NCI-H460 (cell line): ENCODE data around the gene CRYBB1. TPM values are rescaled to one million over a fixed set of nuclear protein-coding genes. Genes with fewer than 3 reads are reported as not detected.

Experiments used
- DNase-seq: peaks from one replicate; pipeline ENCODE4 v3.0.0-alpha.2; 2016; ENCODE audit warnings: low read depth; ENCODE audit errors: extremely low read depth
- total RNA-seq: library from RNA; depleted of rRNA; stranded (reverse); fragments of >200 nt; shearing (Covaris generic); gene quantifications from 2 replicates; pipeline ENCODE4 v1.2.3, GENCODE V29; 2014

Gene CRYBB1
- total RNA-seq, 1 experiment from 2014 or later: not detected

DNA sequence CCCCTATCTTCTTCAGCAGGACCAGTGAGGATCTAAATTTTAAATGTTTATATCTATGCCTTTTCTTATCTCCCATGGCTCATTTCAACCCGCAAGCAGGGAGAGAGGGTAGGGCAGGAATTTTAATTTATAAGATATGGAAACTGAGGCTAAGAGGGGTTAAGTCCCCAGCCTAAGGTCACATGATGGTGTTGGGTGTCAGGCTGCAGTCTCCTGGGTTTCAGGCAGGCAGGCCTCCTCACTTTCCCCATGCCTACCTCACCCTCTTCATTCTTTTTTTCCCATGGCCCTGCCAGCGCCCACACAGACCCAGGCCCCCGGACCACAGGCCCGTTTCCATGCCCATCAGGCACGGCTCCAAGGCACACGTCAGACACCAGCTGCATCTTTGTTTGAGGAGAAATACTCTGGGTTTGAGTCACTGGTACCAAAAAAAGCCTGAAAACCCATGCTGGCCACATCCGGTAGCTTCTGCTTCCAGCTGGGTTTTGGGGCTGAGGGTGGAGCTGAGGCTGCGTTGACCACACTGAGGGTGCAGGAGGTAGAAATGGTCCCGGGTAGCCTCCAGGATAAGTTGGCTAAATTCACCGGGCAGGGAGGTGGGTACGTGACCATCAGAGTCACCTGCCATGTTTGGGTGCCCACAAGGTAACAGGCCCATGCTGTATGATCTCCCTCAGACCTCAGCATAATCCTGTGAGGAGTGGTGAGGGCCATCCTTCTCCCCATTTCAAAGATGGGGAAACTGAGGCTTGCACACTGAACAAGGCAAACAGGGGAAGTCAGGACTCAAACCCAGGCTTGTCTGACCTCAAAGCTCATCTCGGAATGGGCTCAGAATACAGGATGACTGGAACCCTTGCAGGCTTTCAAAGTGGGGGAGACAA lies 7.5 kb downstream of the CRYBB1 start:
- no peak for DNase-seq

DNA sequence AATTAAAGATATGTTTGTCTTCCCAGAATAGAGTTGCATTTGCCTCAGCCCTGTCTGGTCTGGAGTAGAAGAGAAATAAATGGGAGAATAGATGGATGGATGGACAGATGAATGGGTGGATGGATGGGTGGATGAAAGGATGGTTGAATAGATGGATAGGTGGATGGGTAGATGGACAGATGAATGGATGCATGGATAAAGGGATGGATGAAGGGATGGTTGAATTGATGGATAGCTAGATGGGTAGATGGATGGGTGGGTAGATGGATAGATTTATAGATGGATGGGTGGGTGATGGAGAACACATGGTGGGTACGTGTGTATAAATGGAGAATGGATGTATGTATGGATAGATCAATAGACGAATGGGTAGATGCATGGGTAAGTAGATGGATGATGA lies 8.5 kb downstream of the CRYBB1 start:
- DNase-seq: no peak

DNA sequence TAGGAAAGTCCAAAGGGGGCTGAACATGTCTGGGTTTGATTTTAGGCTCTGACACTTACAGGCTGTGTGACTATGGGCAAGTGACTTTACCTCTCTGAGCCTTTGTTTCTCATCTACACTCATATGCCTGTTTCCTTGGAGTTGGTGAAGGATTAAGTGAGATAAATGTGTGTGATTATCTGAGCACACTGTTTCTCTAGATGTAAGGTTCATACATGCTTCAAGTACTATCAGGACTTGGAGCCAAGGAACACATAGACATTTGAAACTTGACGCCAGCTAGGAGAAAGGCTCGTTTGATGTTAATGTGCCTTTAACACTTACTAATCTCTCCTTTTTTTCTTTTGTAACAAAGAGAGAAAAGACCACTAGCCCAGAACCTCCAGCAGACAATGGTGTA lies 9.7 kb downstream of the CRYBB1 start:
- DNase-seq: no peak

DNA sequence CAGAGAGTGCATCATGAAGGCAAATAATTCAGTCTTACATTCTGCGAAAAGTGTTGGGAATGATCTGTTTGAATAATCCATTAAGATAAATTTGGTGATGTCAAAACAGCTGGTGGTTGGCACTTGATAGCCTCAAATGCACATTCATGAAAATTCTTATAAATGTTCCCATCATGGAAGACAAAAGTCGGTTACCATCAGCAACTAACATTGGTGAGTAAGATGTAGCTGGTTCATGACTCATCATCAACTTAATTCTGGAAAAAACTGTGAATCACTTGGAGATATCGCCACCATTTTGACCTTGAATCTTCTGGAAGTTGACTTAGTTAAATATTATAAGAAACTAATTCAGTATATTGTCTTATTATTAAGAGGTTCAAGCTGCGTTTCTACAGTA lies 11.2 kb downstream of the CRYBB1 start:
- no peak for DNase-seq

DNA sequence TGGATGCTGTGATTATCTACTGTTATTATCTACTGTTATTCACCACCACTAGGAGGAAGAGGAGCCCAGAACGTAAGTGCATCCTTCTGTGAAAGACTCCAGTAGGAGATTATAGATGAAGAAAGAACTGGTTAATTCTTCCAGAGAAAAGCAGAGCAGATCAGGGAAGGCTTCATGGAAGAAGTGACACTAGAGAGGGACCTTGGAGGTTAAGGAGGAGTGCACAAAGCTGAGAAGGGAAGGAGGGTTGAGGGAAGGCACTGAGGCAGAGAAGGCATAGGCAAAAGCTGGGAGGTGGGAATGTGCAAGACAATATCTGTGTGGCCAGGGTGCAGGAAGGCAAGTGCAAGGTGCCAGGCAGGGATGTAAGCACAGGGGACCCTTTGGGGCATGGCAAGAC lies 13.5 kb downstream of the CRYBB1 start:
- DNase-seq: no peak

DNA sequence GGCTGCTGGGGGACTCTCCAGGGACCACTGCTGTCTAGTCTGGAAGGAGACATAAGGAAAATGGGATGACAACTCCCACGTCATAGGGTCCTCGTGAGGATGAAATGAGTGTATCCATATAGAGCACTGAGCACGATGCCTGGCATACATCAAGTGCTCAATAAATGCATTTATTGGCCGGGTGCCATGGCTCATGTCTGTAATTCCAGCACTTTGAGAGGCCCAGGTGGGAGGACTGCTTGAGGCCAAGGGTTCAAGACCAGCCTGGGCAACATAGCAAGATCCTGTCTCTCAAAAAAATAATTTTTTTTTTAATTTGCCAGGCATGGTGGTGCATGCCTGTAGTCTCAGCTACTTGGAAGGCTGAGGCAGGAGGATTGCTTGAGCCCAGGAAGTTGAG lies 15.7 kb downstream of the CRYBB1 start:
- DNase-seq: no peak

DNA sequence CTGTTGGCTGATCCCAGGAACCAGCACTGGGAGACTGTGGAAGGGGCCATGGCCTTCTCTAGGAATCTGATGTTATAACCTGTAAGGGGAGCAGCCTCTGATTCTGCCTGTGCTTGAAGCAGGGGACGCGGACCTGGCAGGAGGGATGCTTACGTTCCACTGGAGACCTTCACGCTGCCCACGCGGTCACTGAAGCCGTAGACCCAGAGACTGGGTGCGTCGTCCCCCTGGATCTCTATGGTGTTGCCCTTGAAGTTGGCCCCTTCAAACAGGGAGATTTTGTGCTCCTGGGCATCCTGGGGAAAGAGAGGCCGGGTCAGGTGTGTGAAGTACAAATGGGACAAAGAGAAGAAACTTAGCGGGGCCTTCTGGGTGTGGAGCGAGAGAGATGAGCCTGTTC lies 16.1 kb downstream of the CRYBB1 start:
- DNase-seq: no peak

DNA sequence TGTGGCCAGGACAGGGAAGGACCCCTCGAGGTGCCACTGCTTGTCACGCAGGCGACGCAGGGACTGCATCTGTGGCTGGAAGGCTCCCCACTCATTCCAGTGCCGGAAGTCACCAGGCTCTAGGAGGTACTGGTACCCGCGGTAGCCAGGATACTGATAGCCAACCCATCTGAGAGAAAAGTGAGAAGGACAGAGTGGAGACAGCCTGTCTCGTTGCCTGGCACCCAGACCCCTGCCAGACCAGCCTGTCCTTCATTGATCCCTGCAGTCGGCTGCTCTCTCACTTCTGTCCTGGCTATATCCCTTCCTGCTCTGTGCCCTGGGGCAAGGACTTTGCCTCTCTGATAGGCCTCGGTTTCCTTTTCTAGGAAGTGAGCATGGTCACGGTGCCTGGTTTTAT lies 18.3 kb downstream of the CRYBB1 start:
- no peak for DNase-seq

DNA sequence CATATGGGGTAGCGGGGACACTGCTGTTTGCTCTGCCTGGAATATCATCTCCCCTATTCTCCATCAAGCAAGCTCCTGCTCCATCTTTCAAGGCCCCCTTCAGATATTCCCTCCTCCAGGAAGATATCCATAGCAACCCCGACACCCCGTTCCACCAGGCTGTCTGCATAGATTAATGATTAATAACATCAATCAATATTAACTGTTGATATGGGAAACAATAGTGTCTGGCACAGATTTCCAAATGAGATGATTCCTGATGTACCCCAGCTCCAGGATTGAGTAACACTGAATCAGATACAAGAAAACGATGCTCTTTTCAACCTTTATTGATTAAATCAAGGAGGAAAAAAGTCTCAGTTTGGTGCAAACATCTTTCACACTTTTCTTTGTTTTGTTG lies 20.3 kb downstream of the CRYBB1 start:
- no peak for DNase-seq

DNA sequence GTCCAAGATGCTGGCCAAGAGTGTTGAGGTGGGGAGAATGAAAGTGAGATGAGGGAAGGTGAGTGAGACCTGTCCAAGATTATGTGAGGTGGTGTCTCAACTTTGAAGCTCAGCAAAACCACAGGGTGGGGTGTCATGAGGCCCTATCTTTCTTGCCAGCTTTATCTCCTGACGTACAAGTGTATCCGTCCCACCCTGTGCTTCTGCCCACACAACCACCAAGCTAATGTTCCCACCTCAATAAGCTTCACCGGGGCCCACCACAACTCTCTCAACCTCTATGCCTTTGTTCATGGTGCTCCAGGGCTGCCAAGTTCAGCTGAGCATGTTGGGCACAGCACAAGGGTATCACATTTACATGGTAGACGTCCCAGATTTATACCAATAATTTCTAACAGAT lies 20.8 kb downstream of the CRYBB1 start:
- DNase-seq: no peak

DNA sequence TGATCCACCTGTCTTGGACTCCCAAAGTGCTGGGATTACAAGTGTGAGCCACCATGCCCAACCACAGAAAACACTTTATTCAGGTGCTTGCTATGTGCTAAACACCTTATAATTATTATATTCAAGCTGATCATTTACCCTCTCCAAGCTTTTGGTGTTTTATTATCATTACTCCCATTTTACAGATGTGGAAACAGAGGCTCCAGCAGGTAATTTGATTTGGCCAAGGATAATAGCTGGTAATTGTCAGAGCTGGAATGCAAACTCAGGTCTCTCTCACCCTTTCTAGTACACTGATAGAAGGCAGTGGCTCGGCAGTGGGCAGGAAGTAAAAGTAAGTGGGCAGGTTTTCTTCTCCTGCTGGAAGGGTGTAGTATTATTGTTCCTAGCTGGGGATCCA lies 24.1 kb downstream of the CRYBB1 start:
- DNase-seq: no peak

DNA sequence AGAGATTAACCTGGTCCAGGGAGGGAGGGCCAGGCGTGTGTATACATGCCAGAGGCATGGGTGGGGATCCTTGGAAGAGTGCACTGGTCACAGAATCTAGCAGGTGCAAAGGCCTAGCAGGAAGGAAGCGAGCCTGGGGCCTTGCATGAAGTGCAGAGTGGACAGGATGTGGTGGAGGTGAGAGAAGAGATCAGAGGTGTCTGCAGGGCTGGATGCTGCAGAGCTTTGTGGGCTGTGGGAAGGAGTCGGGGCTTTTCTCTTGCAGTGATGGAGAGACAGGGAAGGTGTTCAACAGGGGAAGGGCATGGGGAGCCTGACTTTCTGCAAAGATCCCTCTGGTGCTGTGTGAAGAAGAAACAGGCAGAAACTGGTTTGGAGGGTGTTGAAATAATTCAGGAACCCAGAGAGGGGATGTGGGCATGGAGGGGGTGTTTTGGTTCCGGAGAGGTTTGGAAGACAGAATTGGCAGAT lies 25.4 kb downstream of the CRYBB1 start:
- no peak for DNase-seq

DNA sequence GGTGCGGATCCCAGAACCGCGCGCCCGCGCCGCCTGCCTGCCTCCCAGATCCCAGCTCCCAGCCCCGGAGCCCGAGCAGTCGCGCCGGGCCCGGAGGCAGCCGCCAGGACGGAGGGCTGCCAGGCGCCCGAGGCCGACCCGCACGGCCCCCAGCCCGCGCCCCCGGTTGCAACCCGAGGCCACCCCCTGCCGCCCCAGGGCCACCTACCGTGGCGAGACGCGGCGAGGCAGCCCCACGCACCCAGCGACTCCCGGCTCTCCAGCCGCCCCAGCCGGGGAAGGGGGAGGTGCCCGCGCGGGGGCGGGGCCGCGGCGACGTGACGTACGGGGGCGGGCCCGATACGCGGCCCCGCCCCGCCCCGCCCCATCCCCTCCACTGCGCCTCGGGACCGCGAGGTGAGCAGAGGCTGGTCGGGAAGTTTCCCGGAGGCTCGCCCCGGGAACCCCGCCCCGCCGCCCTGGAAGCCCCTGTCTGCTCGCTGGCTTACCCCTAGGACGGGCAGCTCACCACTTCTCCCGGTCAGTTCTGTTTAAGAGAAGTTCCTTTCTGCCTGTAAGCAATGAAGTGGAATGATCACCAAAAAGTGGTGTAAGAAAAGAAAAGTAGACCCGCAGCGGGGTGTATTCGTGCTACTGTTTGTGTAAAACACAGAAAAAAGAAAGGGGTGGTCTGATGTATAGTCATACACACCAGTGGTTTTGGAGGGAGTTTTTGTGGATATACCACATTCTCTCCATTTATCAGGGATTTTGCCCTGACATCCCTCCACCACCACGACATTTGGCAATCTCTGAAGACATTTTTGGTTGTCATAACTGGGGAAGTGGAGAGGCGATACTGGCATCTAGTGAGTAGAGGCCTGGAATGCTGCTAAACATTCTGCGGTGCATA lies 27.7 kb downstream of the CRYBB1 start, which contains the start of gene TPST2:
Gene TPST2, minus strand, starts transcription at position 288 of the 892 bp plus-strand sequence. CDS start 48,502 bp downstream, outside the sequence.
- DNase-seq: peak; percentile 47

DNA sequence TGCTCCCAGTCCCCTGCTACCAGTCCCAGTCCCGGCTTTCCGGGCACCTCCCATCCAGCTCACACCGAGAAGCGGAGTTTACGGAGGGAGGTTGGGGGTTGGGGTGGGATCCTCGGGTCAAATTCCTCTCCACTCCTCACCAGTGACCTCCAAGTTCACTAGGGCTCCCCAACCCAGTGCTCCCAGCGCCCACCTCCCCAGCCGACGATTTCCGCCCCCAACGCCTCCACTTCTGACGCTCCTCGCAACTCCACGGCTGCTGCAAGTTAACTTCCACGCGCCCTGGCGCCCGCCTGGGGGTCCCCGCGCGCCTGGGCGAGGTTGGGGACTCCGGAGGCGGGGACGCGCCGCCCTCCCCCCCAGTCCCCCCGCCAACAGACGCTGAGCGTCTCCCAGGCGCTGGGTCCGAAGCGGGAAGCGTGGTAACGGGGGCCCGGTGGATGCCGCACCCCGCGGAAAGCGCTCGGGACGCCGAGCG lies 28.4 kb downstream of the CRYBB1 start:
- DNase-seq: no peak

DNA sequence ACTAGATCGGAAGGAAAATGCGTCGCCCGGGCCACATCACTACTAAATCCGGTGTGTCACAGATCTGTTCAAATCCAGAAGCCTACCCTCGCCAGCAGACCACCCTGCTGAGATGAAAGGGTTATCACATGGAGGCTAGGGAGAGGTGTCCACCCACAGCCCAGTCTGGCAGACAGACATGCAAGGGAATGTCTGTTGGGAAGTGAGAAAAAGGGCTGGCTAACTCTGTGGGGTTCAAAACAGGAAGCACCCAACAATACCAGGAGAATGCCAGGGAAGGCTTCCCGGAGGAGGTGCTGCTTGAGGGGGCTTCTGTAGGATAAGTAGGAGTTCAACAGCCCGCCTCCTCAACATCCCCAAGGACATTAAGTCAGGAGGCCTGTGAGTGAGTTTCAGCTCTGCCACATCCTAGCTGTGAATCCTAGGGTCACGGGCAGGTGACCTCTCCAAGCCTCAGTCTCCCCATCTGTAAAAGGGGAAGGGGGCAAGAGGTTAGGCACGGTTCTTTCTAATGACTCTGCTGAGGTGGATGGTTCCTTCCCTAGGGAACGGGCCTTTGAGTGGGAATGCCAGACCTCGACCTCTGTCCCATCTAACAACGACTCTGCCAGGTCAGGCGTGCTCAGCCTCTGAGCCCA lies 29.0 kb downstream of the CRYBB1 start:
- no peak for DNase-seq

DNA sequence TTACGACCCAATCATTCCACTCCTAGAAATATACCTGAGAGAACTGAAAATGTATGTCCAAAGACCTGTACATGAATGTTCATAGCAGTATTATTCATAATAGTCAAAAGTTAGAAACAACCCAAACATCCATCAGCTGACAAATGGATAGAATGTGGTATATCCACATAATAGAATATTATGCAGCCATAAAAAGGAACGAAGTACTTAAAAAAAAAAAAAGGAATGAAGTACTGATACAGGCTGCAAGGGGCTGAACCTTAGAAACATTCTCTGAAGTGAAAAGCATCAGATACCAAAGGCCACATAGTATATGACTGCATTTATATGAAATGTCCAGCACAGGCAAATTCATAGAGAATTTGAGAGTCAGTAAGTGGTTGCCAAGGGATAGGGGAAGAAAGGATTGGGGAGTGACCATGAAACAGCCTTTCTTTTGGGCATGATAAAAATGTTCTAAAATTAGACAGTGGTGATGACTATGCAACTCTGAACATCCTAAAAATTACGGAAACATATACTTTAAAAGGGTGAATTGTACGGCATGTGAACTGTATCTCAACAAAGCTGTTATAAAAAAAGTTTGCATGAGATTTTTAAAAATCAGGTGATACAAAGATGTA lies 29.7 kb downstream of the CRYBB1 start:
- DNase-seq: no peak

DNA sequence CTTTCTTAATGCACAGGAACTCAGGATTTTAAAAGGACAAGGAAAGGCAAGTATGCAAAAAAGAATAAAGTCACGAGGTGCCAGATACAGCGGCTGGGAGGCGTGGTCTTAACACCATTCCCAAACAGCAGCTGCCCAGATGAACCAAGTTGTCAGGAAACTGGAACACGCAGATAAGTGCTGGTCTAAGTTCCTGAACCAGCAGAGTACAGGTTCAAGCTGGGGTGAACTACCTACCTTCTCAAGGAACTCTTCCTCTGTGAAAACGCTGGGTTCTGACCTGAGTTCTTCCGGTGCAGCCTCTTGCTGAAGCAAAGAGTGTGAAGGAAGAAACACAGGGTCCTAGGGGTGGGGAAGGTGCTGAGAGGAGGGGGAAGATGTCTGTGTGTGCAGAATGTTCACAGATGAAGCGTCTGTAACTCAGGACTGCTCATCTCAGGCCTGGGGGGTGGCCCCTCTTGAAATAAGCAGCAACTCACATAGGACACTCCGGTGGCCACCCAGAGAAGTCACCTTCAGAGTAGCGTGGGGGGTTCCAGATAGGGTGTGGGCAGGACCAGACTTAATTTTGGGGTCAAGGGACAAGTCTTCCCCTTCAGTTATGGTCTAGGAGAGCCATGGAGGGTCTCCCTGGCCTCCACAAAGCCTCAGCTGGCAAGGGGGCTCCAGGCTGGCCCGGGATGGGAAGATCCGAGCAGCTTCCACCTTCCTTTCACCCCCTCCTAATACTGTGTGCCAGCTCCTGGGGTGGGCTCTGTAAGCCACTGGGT lies 31.1 kb downstream of the CRYBB1 start:
- no peak for DNase-seq

DNA sequence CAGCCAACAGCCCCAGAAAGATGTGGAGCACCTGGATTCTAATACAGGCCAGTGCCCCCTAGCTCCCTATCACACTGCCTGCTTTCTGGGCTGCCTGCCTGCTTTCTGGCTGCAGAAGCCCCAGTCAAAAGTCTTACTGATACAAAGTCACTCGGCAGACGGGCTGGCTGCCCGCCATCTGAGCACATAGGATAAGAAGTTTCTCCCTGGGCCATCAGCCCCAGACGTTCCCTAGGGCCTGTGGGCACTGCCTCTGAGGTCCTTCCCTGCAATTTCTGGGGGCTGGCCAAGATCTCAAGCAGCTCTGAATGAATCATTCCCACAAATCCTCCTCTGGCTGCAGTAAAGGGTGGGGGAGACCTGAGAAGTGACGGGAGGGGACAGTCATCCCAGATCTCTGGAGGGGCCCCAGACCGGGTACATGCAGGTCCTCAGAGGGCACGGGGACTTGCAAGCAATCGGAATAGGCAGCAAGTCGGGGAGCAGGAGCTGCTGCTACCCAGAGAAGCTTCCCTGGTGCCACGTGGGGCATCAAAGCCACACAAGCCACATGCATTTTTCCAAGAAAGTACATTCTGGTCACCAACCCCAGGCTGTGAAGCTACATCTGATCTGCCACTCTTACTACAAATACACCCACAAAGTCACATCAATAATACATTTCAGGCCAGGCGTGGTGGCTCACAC lies 32.6 kb downstream of the CRYBB1 start:
- no peak for DNase-seq

DNA sequence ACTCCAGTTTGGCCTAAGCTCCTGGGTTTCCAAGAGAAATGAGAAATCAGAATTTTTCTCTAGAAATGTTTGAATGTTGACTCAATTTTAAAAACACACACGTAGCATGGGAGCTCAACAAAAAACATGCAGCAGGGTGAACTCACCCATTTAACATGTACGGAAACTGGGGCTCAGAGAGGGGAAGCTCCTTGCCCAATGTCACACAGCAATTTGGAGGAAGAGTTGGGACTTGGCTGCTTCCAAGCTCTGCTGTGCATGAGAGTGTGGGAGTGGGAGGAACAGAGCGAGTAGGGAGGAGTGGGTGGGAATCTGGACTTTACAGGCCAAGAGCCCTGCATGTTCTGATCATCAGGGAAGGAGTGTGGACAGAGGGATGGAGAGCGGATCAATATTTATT lies 33.8 kb downstream of the CRYBB1 start:
- no peak for DNase-seq
